Mucosa of stomach (tissue), 1 donor: Measurements from ENCODE around the gene FMN2.

Source experiments
- H3K27me3 ChIP-seq: one replicate; pipeline ENCODE4 v1.7.0; 2013; ENCODE audit warnings: mild to moderate bottlenecking, low read length; ENCODE audit not compliant: control insufficient read depth, insufficient read depth
- H3K36me3 ChIP-seq: one replicate; pipeline ENCODE4 v1.7.0; 2013; ENCODE audit warnings: low read length; ENCODE audit not compliant: control insufficient read depth, insufficient read depth
- H3K4me1 ChIP-seq: one replicate; pipeline ENCODE4 v1.7.0; 2013; ENCODE audit warnings: mild to moderate bottlenecking, low read length; ENCODE audit not compliant: control insufficient read depth, insufficient read depth
- H3K4me3 ChIP-seq: one replicate; pipeline ENCODE4 v1.7.0; 2013; ENCODE audit warnings: low read length
- H3K9ac ChIP-seq: one replicate; pipeline ENCODE4 v1.7.0; 2013; ENCODE audit warnings: mild to moderate bottlenecking, low read length, moderate library complexity
- H3K9me3 ChIP-seq: one replicate; pipeline ENCODE4 v1.7.0; 2013; ENCODE audit warnings: mild to moderate bottlenecking, low read length, moderate library complexity; ENCODE audit not compliant: control insufficient read depth
- donor health status: Pancreatic carcinoma.

Gene FMN2

GRCh38 chr1:240435996-240436566 lies 344.4 kb downstream of the FMN2 start:
- H3K9me3 ChIP-seq: no peaks in the 10 kb centered on the region
- no peaks in the 10 kb centered on the region for H3K36me3 ChIP-seq
- no peaks in the 10 kb centered on the region for H3K4me1 ChIP-seq
- H3K9ac ChIP-seq: no peak overlapping the region
- no peak overlapping the region for H3K4me3 ChIP-seq
- H3K27me3 ChIP-seq: no peaks in the 10 kb centered on the region

GRCh38 chr1:240441669-240442068 lies 350.0 kb downstream of the FMN2 start:
- no peaks in the 10 kb centered on the region for H3K27me3 ChIP-seq
- no peak overlapping the region for H3K9ac ChIP-seq
- H3K4me1 ChIP-seq: no peaks in the 10 kb centered on the region
- H3K9me3 ChIP-seq: no peaks in the 10 kb centered on the region
- no peak overlapping the region for H3K4me3 ChIP-seq
- H3K36me3 ChIP-seq: no peaks in the 10 kb centered on the region

- H3K27me3 ChIP-seq: no peaks in the 10 kb centered on the region
- no peaks in the 10 kb centered on the region for H3K4me1 ChIP-seq
- no peaks in the 10 kb centered on the region for H3K9me3 ChIP-seq
- no peak overlapping the region for H3K9ac ChIP-seq
- no peaks in the 10 kb centered on the region for H3K36me3 ChIP-seq
- no peak overlapping the region for H3K4me3 ChIP-seq
Observed at GRCh38 chr1:240445369-240445768, 353.7 kb downstream of the FMN2 start.

GRCh38 chr1:240455228-240455821 lies 363.6 kb downstream of the FMN2 start:
- H3K9ac ChIP-seq: no peak overlapping the region
- no peak overlapping the region for H3K4me3 ChIP-seq
- no peaks in the 10 kb centered on the region for H3K9me3 ChIP-seq
- H3K27me3 ChIP-seq: no peaks in the 10 kb centered on the region
- H3K36me3 ChIP-seq: no peaks in the 10 kb centered on the region
- H3K4me1 ChIP-seq: no peaks in the 10 kb centered on the region

- Histone ChIP-seq H3K9me3 (no peaks in the 10 kb centered on the region), H3K4me3 (no peak overlapping the region)
Observed at GRCh38 chr1:240457203-240457602, 365.5 kb downstream of the FMN2 start.

GRCh38 chr1:240462277-240462676 lies 370.6 kb downstream of the FMN2 start:
- H3K9ac ChIP-seq: no peak overlapping the region
- no peaks in the 10 kb centered on the region for H3K4me1 ChIP-seq
- H3K9me3 ChIP-seq: no peaks in the 10 kb centered on the region
- H3K36me3 ChIP-seq: no peaks in the 10 kb centered on the region
- H3K27me3 ChIP-seq: no peaks in the 10 kb centered on the region
- no peak overlapping the region for H3K4me3 ChIP-seq

More at GRCh38 chr1:240457203-240457602, 365.5 kb downstream of the FMN2 start:
- Histone ChIP-seq H3K9ac (no peak overlapping the region), H3K4me1 (no peaks in the 10 kb centered on the region), H3K27me3 (no peaks in the 10 kb centered on the region), H3K36me3 (no peaks in the 10 kb centered on the region)

GRCh38 chr1:240462766-240463395 lies 371.2 kb downstream of the FMN2 start:
- H3K36me3 ChIP-seq: no peaks in the 10 kb centered on the region
- H3K9me3 ChIP-seq: no peaks in the 10 kb centered on the region
- H3K27me3 ChIP-seq: no peaks in the 10 kb centered on the region
- no peak overlapping the region for H3K4me3 ChIP-seq
- H3K9ac ChIP-seq: no peak overlapping the region
- H3K4me1 ChIP-seq: no peaks in the 10 kb centered on the region

- no peaks in the 10 kb centered on the region for H3K9me3 ChIP-seq
- H3K36me3 ChIP-seq: no peaks in the 10 kb centered on the region
- H3K4me1 ChIP-seq: no peaks in the 10 kb centered on the region
- H3K4me3 ChIP-seq: no peak overlapping the region
- no peak overlapping the region for H3K9ac ChIP-seq
- no peaks in the 10 kb centered on the region for H3K27me3 ChIP-seq
Observed at GRCh38 chr1:240464099-240464498, 372.4 kb downstream of the FMN2 start.

- no peaks in the 10 kb centered on the region for H3K36me3 ChIP-seq
- H3K4me1 ChIP-seq: no peaks in the 10 kb centered on the region
- no peaks in the 10 kb centered on the region for H3K9me3 ChIP-seq
- H3K27me3 ChIP-seq: no peaks in the 10 kb centered on the region
- no peak overlapping the region for H3K4me3 ChIP-seq
- no peak overlapping the region for H3K9ac ChIP-seq
Observed at GRCh38 chr1:240465531-240465940, 373.9 kb downstream of the FMN2 start.

GRCh38 chr1:240466509-240466908 lies 374.8 kb downstream of the FMN2 start:
- no peak overlapping the region for H3K9ac ChIP-seq
- H3K4me3 ChIP-seq: no peak overlapping the region
- no peaks in the 10 kb centered on the region for H3K36me3 ChIP-seq
- no peaks in the 10 kb centered on the region for H3K27me3 ChIP-seq
- H3K4me1 ChIP-seq: no peaks in the 10 kb centered on the region
- H3K9me3 ChIP-seq: no peaks in the 10 kb centered on the region

GRCh38 chr1:240467895-240468294 lies 376.2 kb downstream of the FMN2 start:
- Histone ChIP-seq H3K9ac (no peak overlapping the region), H3K36me3 (no peaks in the 10 kb centered on the region), H3K27me3 (no peaks in the 10 kb centered on the region), H3K9me3 (no peaks in the 10 kb centered on the region), H3K4me1 (no peaks in the 10 kb centered on the region), H3K4me3 (no peak overlapping the region)

GRCh38 chr1:240468656-240469055 lies 377.0 kb downstream of the FMN2 start:
- Histone ChIP-seq H3K4me3 (no peak overlapping the region), H3K36me3 (no peaks in the 10 kb centered on the region), H3K27me3 (no peaks in the 10 kb centered on the region), H3K9ac (no peak overlapping the region), H3K4me1 (no peaks in the 10 kb centered on the region), H3K9me3 (no peaks in the 10 kb centered on the region)
